Central memory CD8-positive, alpha-beta T cell (primary cell): ENCODE data around the gene TPM2.

Experiments
- ATAC-seq: fragments of 150-1000 bp; cut with Tn5 transposase; replicated peaks from 2 replicates; pipeline ENCODE4 v1.10.0; 2022; ENCODE audit warnings: mild to moderate bottlenecking, moderate FRiP score, moderate number of reproducible peaks; ENCODE audit not compliant: poor library complexity, severe bottlenecking; ENCODE audit errors: extremely low read depth
- DNase-seq, 2 donors: peaks; one replicate each; pipeline ENCODE4 v3.0.0; 2021; ENCODE audit warnings: low spot score in 2 of 2
- H3K27ac Mint-ChIP-seq: one replicate; pipeline ENCODE4 v1.8.0; 2022; ENCODE audit warnings: low read depth, mild to moderate bottlenecking, moderate library complexity, mixed read lengths
- H3K27me3 Mint-ChIP-seq: one replicate; pipeline ENCODE4 v1.8.0; 2022; ENCODE audit warnings: mixed read lengths
- H3K36me3 Mint-ChIP-seq: one replicate; pipeline ENCODE4 v1.8.0; 2022; ENCODE audit warnings: mild to moderate bottlenecking, moderate library complexity, mixed read lengths; ENCODE audit not compliant: insufficient read depth
- H3K4me1 Mint-ChIP-seq: one replicate; pipeline ENCODE4 v1.8.0; 2022; ENCODE audit warnings: mixed read lengths
- H3K4me3 Mint-ChIP-seq: one replicate; pipeline ENCODE4 v1.8.0; 2022; ENCODE audit warnings: mild to moderate bottlenecking, moderate library complexity, mixed read lengths
- H3K9me3 Mint-ChIP-seq: one replicate; pipeline ENCODE4 v1.8.0; 2022; ENCODE audit warnings: mixed read lengths

The TPM2 gene

DNA sequence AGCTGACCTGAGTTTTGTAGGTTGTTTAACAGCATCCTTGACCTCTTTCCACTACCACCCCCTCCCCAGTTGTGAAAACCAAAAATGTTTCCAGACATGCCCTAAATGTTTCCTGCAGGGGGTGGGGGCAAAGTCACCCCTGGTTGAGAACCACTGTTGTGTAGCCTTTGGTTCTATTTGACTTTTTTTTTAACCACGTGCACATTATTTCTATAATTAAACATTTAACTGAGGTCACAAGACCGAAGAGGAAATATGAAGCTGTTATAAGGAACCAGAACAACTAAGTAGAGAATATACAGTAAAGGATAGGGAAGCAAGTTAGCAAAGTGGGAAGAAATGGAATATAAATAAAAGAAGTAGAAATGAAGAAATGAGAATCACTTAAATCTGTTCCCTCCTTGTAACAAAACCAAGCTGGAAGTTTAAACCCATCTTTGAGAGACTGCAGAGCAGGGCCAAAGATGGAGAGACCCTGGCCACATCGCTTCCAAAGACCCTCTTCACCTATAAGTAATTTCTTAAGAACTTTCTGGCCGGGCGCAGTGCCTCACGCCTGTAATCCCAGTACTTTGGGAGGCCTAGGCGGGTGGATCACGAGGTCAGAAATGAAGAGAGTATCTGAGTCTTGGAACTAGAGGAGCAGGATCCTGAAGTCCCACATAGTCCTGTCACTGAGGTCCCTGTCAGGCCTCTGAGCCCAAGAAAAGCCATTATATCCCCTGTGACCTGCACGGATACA lies 53.4 kb downstream of the TPM2 start:
- H3K36me3 Mint-ChIP-seq = peaks cover 2% of the 10 kb centered on the region
- no peak for DNase-seq
- H3K4me1 Mint-ChIP-seq = peaks cover 55% of the 10 kb centered on the region
- H3K27ac Mint-ChIP-seq = peak overlapping the region; percentile 76
- ATAC-seq = no peak
- no peaks in the 10 kb centered on the region for H3K9me3 Mint-ChIP-seq
- no peak overlapping the region for H3K4me3 Mint-ChIP-seq
- H3K27me3 Mint-ChIP-seq = no peaks in the 10 kb centered on the region

DNA sequence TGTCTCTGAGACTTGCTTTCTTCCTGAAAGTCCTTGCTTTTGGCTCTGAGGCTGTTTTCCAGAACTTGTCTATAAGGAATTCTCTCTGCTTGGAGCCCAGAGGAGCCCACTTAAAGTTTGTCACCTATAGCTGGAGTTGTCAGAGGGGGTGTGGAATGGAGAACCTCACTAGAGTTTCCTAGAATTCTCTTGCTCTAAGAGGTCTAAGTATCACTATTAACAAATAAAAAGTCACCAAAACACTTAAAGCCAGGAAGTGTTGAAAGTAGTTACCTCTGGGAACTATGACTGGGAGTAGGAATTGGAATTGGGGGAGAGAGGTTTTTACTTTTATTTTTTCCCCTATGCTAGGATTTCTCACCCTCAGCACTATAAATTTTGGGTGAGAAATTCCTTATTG lies 54.0 kb downstream of the TPM2 start:
- Mint-ChIP-seq H3K4me1 (peaks cover 55% of the 10 kb centered on the region), H3K9me3 (no peaks in the 10 kb centered on the region), H3K27me3 (no peaks in the 10 kb centered on the region), H3K36me3 (peaks cover 2% of the 10 kb centered on the region), H3K27ac (peak overlapping the region; percentile 76), H3K4me3 (no peak overlapping the region)
- no peak for ATAC-seq
- DNase-seq = no peak
